WTC11 (cell line): ENCODE measurements around the gene DNAJB11. TPM values are rescaled to one million over a fixed set of nuclear protein-coding genes. Genes with fewer than 3 reads are reported as not detected.

Experiments used
- ATAC-seq: fragments of 200-7000 bp; cut with Tn5 transposase; 2 replicates; pipeline ENCODE4 v1.10.0; 2021; ENCODE audit warnings: mild to moderate bottlenecking, moderate library complexity
- CTCF ChIA-PET: fragments of 300-600 bp; sonication (Branson Sonifier 250); formaldehyde crosslinking; loops from one replicate; lab custom pipeline; 2021; ENCODE audit warnings: antibody characterized with exemption; lab: Charles Lee
- POLR2A ChIA-PET: fragments of 350-600 bp; sonication (Branson Sonifier 250); formaldehyde crosslinking; loops from one replicate; lab custom pipeline; 2021; ENCODE audit warnings: antibody characterized with exemption; lab: Charles Lee
- DNase-seq: peaks from one replicate; pipeline ENCODE4 v3.0.0; 2021; ENCODE audit warnings: low spot score
- H3K27ac Mint-ChIP-seq: 2 replicates; pipeline ENCODE4 v1.8.0; 2021; ENCODE audit warnings: mixed read lengths
- H3K27me3 Mint-ChIP-seq: 2 replicates; pipeline ENCODE4 v1.8.0; 2021; ENCODE audit warnings: low read depth, mild to moderate bottlenecking, moderate library complexity, mixed read lengths
- H3K36me3 Mint-ChIP-seq: 2 replicates; pipeline ENCODE4 v1.8.0; 2021; ENCODE audit warnings: mixed read lengths
- H3K4me1 Mint-ChIP-seq: 2 replicates; pipeline ENCODE4 v1.8.0; 2022; ENCODE audit warnings: mixed read lengths
- H3K4me3 Mint-ChIP-seq: 2 replicates; pipeline ENCODE4 v1.8.0; 2021; ENCODE audit warnings: mild to moderate bottlenecking, moderate library complexity, mixed read lengths
- H3K9me3 Mint-ChIP-seq: 2 replicates; pipeline ENCODE4 v1.8.0; 2021; ENCODE audit warnings: mixed read lengths
- ATF6 ChIP-seq: sonication (generic); formaldehyde crosslinking; IDR thresholded peaks from 2 replicates; pipeline ENCODE4 v1.8.1; 2023; ENCODE audit warnings: mild to moderate bottlenecking, missing genetic modification reagents
- CBFB ChIP-seq: sonication (generic); formaldehyde crosslinking; IDR thresholded peaks from 2 replicates; pipeline ENCODE4 v1.8.1; 2022; ENCODE audit warnings: mild to moderate bottlenecking, low read depth, missing genetic modification reagents
- ELF4 ChIP-seq: sonication (generic); formaldehyde crosslinking; IDR thresholded peaks from 2 replicates; pipeline ENCODE4 v1.8.1; 2022; ENCODE audit warnings: low read depth, mild to moderate bottlenecking, moderate library complexity, missing genetic modification reagents
- FOXJ3 ChIP-seq: sonication (generic); formaldehyde crosslinking; IDR thresholded peaks from 2 replicates; pipeline ENCODE4 v1.9.0; 2021; ENCODE audit warnings: missing genetic modification reagents, mild to moderate bottlenecking, borderline replicate concordance
- GABPB1 ChIP-seq: sonication (generic); formaldehyde crosslinking; IDR thresholded peaks from 2 replicates; pipeline ENCODE4 v1.8.1; 2023; ENCODE audit warnings: mild to moderate bottlenecking, missing genetic modification reagents
- NR1H2 ChIP-seq: sonication (generic); formaldehyde crosslinking; IDR thresholded peaks from 2 replicates; pipeline ENCODE4 v1.9.0; 2021; ENCODE audit warnings: mild to moderate bottlenecking, moderate library complexity, missing genetic modification reagents
- NR2C2 ChIP-seq: sonication (generic); formaldehyde crosslinking; IDR thresholded peaks from 2 replicates; pipeline ENCODE4 v1.8.0; 2022; ENCODE audit warnings: mild to moderate bottlenecking, missing genetic modification reagents
- PRRX2 ChIP-seq: fragments of 250-450 bp; sonication (Bioruptor Pico); IDR thresholded peaks from 2 replicates; pipeline ENCODE4 v1.8.0; 2021; ENCODE audit warnings: mild to moderate bottlenecking
- RORB ChIP-seq: fragments of 250-450 bp; sonication (Bioruptor Pico); IDR thresholded peaks from 2 replicates; pipeline ENCODE4 v1.9.0; 2021; ENCODE audit warnings: mild to moderate bottlenecking
- SP1 ChIP-seq: sonication (generic); formaldehyde crosslinking; conservative IDR thresholded peaks from 2 replicates; pipeline ENCODE4 v1.8.1; 2022; ENCODE audit warnings: missing genetic modification reagents
- TCF7 ChIP-seq: sonication (generic); formaldehyde crosslinking; IDR thresholded peaks from 2 replicates; pipeline ENCODE4 v1.8.0; 2022; ENCODE audit warnings: mild to moderate bottlenecking, low read depth, missing genetic modification reagents, moderate library complexity
- USF2 ChIP-seq: sonication (generic); formaldehyde crosslinking; IDR thresholded peaks from 2 replicates; pipeline ENCODE4 v1.8.1; 2023; ENCODE audit warnings: mild to moderate bottlenecking, missing genetic modification reagents, moderate library complexity
- ZNF263 ChIP-seq: sonication (generic); formaldehyde crosslinking; IDR thresholded peaks from 2 replicates; pipeline ENCODE4 v1.8.1; 2022; ENCODE audit warnings: low read depth, mild to moderate bottlenecking, moderate library complexity, missing genetic modification reagents
- ZNF416 ChIP-seq: fragments of 250-450 bp; sonication (Bioruptor Pico); IDR thresholded peaks from 2 replicates; pipeline ENCODE4 v1.9.0; 2021; ENCODE audit warnings: mild to moderate bottlenecking, inconsistent platforms
- total RNA-seq: library from RNA; stranded (reverse); gene quantifications from 3 replicates; pipeline ENCODE4 v1.2.3, GENCODE V29; 2021
- TF ChIP-seq, protein P1 (sequence below): sonication (generic); formaldehyde crosslinking; IDR thresholded peaks from 2 replicates; pipeline ENCODE4 v1.8.0; 2022; ENCODE audit warnings: mild to moderate bottlenecking, missing genetic modification reagents
- TF ChIP-seq, protein P2 (sequence below): fragments of 250-450 bp; sonication (Bioruptor Pico); IDR thresholded peaks from 2 replicates; pipeline ENCODE4 v1.9.0; 2021; ENCODE audit warnings: moderate library complexity, mild to moderate bottlenecking, inconsistent platforms, borderline replicate concordance
- TF ChIP-seq, protein P3 (sequence below): sonication (generic); formaldehyde crosslinking; IDR thresholded peaks from 2 replicates; pipeline ENCODE4 v1.8.1; 2023; ENCODE audit warnings: mild to moderate bottlenecking, moderate library complexity, missing genetic modification reagents
- TF ChIP-seq, protein P4 (sequence below): sonication (generic); formaldehyde crosslinking; conservative IDR thresholded peaks from 2 replicates; pipeline ENCODE4 v1.8.1; 2023; ENCODE audit warnings: mild to moderate bottlenecking, low read depth, missing genetic modification reagents, moderate library complexity

Gene DNAJB11
- total RNA-seq, 1 experiment from 2014 or later, result 56.3 TPM

- TF ChIP-seq USF2 (CRISPR knock-in tag) (peak; percentile 25; the same call in 1 of the 2 replicates), RORB (CRISPR knock-in tag) (no peak)
- TF ChIP-seq, all 79 proteins: peak for 11
These were observed at the start of gene DNAJB11 (continued) for GRCh38 chr3:186570096-186570940.

DNA sequence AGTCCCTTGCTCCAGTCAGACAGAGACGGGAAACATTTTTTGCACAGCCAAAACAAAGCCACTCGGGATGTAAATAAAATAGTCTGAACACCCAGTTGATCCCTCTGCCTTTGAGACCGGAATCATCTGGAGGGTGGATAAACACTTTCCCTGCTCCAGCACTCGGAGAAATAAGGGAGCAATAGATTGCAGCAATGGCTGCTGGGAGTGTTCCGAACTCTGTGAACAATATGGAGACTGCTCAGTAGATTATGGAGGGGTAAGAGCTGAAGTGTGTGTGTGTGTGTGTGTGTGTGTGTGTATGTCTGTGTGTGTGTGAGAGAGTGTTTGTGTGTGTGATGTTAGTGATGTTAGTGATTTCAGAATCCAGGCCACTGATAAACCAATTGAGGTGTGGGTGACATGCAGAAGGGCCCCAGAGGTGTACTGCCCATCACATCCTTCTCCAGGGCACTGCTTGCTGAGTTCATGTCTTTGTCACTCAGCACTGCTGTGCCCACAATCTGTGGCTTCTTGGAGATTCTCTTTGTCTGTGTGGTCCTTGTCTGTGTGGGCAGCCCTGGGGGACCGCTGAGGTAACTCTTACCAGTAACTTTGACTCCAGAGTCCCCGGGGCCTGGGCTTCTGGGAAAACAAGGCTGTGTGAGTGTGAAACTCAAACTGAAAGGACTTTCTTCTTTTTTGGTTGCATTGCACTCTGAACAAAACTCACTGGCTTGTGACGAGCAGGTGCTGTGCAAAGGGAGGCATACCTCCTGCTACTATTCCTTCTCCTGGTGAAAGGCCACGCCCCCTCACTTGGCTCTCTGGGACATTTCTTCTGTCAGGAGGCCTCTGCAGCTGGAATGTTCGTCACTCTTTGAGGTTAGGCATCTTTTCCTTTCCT lies 49.3 kb upstream of the DNAJB11 start:
- ChIA-PET POLR2A (no interaction called here), CTCF (no interaction called here)
- Mint-ChIP-seq H3K4me1 (peaks cover 7% of the 10 kb centered on the region), H3K9me3 (peaks cover 6% of the 10 kb centered on the region), H3K36me3 (no peaks in the 10 kb centered on the region), H3K27ac (no peak overlapping the region), H3K4me3 (no peak overlapping the region), H3K27me3 (no peaks in the 10 kb centered on the region; the same call in none of the 2 replicates)
- ATAC-seq (peak; percentile 32; the same call in 1 of the 2 replicates), DNase-seq (peak; percentile 33)
- TF ChIP-seq ELF4 (CRISPR knock-in tag) (no peak), FOXJ3 (CRISPR knock-in tag) (no peak), PRRX2 (no peak), ATF6 (CRISPR knock-in tag) (no peak), NR1H2 (no peak), CBFB (CRISPR knock-in tag) (no peak), ZNF263 (CRISPR knock-in tag) (no peak), TCF7 (CRISPR knock-in tag) (no peak), ZNF416 (CRISPR knock-in tag) (no peak), SP1 (CRISPR knock-in tag) (no peak), NR2C2 (CRISPR knock-in tag) (no peak), GABPB1 (CRISPR knock-in tag) (no peak)
- TF ChIP-seq, protein P1, sequence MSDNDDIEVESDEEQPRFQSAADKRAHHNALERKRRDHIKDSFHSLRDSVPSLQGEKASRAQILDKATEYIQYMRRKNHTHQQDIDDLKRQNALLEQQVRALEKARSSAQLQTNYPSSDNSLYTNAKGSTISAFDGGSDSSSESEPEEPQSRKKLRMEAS (CRISPR knock-in tag), result no peak
- TF ChIP-seq, protein P2, sequence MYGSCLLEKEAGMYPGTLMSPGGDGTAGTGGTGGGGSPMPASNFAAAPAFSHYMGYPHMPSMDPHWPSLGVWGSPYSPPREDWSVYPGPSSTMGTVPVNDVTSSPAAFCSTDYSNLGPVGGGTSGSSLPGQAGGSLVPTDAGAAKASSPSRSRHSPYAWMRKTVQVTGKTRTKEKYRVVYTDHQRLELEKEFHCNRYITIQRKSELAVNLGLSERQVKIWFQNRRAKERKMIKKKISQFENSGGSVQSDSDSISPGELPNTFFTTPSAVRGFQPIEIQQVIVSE (CRISPR knock-in tag), result no peak
- TF ChIP-seq, protein P3, sequence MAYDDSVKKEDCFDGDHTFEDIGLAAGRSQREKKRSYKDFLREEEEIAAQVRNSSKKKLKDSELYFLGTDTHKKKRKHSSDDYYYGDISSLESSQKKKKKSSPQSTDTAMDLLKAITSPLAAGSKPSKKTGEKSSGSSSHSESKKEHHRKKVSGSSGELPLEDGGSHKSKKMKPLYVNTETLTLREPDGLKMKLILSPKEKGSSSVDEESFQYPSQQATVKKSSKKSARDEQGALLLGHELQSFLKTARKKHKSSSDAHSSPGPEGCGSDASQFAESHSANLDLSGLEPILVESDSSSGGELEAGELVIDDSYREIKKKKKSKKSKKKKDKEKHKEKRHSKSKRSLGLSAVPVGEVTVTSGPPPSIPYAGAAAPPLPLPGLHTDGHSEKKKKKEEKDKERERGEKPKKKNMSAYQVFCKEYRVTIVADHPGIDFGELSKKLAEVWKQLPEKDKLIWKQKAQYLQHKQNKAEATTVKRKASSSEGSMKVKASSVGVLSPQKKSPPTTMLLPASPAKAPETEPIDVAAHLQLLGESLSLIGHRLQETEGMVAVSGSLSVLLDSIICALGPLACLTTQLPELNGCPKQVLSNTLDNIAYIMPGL, result no peak
- TF ChIP-seq, protein P4, sequence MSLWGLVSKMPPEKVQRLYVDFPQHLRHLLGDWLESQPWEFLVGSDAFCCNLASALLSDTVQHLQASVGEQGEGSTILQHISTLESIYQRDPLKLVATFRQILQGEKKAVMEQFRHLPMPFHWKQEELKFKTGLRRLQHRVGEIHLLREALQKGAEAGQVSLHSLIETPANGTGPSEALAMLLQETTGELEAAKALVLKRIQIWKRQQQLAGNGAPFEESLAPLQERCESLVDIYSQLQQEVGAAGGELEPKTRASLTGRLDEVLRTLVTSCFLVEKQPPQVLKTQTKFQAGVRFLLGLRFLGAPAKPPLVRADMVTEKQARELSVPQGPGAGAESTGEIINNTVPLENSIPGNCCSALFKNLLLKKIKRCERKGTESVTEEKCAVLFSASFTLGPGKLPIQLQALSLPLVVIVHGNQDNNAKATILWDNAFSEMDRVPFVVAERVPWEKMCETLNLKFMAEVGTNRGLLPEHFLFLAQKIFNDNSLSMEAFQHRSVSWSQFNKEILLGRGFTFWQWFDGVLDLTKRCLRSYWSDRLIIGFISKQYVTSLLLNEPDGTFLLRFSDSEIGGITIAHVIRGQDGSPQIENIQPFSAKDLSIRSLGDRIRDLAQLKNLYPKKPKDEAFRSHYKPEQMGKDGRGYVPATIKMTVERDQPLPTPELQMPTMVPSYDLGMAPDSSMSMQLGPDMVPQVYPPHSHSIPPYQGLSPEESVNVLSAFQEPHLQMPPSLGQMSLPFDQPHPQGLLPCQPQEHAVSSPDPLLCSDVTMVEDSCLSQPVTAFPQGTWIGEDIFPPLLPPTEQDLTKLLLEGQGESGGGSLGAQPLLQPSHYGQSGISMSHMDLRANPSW (CRISPR knock-in tag), result no peak
